Inflammatory macrophage treated with lipopolysaccharide for 1 hour (primary cell): ENCODE measurements around the gene TJP1.

ENCODE experiments used
- DNase-seq, 2 donors: peaks; one replicate each; pipeline ENCODE4 v3.0.0-alpha.2; 2020 to 2022

TJP1 gene

GRCh38 chr15:29822100-29822683 lies at the start of gene TJP1:
TJP1 (minus strand) TSS chr15:29822468; CDS start chr15:29822028, 440 bp downstream.
- DNase-seq, result peak in 1 of 2 donors; percentile 2

DNA sequence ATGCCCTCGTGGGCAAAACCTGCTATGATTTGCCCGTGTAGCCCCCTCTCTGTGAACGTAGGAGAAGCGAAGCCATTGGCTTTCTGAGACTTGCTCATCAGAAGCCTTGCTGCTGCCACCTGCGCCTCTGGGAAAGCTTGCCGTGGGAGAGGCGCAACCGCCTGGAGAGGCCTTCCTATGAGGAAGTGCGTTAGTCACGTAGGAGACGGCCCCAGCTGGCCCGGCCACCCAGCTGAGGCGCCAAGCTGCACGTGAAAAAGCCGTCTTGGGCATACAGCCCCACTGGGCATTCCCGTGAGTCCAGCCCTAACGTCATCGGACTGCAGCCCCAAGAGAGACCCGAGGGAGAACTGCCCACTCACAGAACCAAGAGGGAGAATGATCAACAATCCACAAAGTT lies 49.1 kb upstream of the TJP1 start:
- no peak for DNase-seq

DNA sequence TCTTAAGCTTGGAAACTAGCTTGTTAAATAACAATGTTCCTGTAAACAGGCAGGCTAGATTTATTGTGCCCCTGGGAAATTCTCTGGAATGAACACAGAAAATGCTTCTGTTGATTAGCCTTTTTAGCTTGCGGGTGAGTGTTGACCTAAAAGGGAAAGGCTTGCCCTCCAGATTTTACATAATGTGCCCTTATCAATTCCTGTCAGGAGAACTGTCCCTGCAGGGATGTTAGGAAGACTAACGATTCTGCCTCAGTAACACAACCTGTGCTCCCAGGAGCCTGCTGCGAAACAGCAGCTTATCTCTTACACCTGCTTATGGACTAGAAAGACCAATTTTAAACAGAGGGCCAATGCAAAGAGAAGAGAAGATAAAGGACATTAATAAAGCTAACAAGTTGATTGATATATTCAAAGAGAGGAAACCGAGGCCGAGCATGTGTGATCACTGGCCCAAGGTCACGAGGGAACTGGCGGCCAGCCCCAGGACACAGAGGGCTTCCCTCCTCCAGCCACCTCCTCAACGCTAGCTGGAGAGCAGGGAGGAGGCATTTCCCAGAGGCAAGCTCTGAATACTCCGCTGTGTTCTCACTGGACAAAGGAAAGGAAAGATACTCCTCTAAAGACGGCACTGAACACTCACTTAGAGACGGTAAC lies 48.4 kb upstream of the TJP1 start:
- DNase-seq, result no peak

DNA sequence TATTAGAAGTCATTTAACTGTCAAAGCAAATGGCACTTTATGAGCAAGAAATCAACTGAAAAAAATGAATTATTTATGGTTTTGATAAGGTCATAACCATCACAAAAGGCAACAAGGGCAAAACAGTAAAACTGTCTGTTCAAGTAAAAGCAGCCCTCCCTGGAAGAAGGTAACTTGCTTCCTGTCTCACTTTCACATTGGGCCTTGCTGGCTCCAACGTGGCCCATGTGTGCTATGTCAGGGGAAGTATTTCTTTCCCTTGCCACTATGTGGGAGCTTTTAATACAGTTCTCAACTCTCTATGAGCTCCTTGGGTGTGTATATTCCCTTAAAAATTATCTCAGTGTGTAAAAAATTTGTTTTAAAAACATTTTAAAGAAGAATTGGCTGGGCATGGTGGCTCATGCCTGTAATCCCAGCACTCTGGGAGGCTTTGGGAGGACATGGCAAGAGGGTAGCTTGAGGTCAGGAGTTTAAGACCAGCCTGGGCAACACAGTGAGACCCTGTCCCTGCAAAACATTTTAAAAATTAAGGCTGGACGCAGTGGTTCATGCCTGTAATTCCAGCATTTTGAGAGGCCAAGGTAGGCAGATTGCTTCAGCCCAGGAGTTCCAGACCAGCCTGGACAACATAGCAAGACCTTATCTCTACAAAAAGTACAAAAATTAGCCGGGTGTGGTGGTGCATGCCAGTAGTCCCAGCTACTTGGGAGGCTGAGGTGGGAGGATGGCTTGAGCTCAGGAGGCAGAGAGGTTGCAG lies 45.2 kb upstream of the TJP1 start:
- DNase-seq, result no peak

- DNase-seq, result no peak
These were observed 44.1 kb upstream of the TJP1 start for GRCh38 chr15:29866337-29866736.

GRCh38 chr15:29864501-29864900 lies 42.2 kb upstream of the TJP1 start:
- no peak for DNase-seq

- no peak for DNase-seq
These were observed 41.2 kb upstream of the TJP1 start for GRCh38 chr15:29863438-29863837.

- DNase-seq, result no peak
These were observed 40.0 kb upstream of the TJP1 start for GRCh38 chr15:29862271-29862670.

GRCh38 chr15:29860872-29861271 lies 38.6 kb upstream of the TJP1 start:
- no peak for DNase-seq

DNA sequence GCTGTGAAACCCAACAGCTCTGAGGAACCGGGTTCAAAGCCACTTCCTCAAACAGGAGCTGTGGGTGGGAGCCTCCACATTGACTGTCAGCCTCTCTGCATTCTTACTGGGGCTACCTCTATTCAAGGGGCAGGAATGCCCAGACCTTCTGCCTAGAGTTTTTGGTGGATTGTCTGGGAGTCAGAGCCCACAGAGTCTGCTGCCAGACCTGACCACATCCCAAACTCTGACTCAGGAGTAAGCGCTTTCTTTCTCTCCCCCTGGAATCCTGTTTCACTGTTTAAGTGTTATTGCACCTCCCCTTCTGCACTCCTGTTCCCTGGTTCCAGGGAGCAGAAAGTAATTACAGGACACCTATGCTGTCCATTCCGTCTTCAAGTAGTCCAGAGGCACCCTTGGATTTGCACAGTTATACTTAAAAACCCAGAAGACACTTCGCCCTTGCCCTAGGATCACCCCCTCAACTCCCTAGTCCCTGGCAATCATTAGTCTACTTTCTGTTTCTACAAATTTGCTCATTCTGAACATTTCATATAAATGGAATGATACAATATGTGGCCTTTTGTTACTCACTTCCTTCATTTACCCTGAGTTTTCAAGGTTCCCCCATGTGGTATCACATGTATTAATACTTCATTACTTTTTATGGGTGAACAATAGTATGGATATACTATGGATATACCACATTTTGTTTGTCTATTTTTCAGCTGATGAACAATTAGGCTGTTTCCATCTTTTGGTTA lies 37.9 kb upstream of the TJP1 start:
- no peak for DNase-seq

GRCh38 chr15:29859293-29859692 lies 37.0 kb upstream of the TJP1 start:
- DNase-seq, result no peak

GRCh38 chr15:29857221-29857789 lies 35.0 kb upstream of the TJP1 start:
- DNase-seq, result no peak

GRCh38 chr15:29854413-29854812 lies 32.1 kb upstream of the TJP1 start:
- no peak for DNase-seq

- no peak for DNase-seq
These were observed 31.1 kb upstream of the TJP1 start for GRCh38 chr15:29853211-29853987.

DNA sequence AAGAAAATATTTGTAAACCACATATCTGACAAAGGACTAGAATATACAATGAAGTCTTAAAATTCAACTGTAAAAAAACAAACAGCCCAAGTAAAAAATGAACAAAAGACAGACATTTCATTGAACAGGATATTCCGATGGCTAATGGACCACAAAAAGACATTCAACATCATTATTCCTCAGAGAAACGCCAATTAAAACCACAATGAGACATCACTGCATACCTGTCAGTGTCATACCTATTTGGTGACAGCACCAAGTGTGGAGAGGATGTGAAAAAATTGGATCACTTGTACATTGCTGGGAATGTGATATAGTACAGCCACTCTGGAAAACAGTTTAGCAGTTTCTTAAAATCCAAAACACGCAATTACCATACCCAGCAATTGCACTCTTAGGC lies 29.9 kb upstream of the TJP1 start:
- no peak for DNase-seq

DNA sequence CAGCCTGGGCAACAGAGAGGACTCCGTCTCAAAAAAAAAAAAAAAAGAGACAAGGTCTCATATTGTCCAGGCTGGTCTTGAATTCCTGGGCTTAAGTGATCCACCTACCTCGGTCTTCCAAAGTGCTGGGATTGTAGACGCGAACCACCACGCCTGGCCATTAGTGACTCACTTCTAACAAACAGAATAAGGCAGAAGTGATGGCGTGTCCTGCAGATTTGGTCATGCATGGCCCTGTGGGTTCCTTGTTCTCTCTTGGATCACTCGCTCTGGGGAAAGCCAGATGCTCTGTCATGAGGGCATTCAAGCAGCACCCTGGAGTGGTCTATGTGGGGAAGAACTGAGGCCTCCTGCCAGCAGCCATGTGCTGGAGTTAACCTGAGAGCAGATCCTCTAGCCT lies 27.4 kb upstream of the TJP1 start:
- no peak for DNase-seq

DNA sequence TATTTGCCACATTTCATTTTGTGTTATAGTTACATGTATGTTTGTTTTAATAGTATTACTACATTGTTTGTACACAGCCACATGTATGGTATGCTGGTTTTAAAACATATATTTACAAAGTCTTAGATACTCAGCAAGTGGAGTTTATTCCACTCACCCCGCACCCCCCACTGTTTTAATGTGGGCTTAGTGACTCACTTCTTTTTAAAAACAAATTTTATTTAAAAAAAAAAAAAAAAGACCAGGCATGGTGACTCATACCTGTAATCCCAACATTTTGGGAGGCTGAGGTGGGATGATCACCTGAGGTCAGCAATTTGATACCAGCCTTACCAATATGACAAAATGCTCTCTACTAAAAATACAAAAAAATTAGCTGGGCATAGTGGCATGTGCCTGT lies 26.9 kb upstream of the TJP1 start:
- no peak for DNase-seq

- DNase-seq, result no peak
These were observed 22.1 kb upstream of the TJP1 start for GRCh38 chr15:29844290-29844903.

GRCh38 chr15:29842290-29842689 lies 20.0 kb upstream of the TJP1 start:
- DNase-seq, result no peak

DNA sequence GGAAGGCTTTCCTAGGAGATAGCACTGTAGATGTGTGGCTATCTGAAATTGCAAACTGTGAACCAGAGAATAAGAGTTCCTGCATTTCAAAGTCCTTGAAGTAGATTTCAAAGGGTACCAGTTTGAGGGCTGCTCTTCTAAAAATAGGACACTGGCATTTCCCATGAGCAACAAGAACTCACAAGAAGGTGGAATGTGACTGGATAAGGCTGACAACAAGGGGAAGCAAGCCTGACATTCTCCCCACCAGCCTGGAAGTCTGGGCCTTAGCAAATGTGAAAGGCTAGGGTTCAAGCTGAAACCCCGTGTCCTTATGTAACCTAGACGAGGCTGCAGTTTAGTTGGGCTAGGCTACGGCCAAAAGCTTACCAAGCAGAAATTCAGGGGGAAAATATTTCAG lies 18.7 kb upstream of the TJP1 start:
- DNase-seq, result no peak

DNA sequence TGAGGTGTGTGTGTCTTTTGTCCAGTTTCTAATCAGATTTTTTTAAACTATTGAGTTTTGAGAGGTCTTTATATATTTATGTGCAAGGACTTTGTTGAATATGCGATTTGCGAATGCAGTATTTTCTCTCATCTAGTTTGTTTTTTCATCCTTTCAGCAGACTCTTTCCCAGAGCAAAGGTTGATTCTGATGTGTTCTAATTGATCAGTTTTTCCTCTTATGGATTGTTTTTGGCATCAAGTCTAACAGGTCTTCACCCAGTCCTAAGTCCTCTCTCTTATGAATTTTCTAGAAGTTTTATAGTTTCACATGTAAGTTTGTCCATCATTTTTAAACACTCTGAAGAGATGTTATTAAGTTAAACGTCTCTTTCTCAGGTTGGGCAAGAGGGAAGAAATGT lies 17.8 kb upstream of the TJP1 start:
- DNase-seq, result no peak
